ENCODE results near the gene COL23A1.

Gene COL23A1

GRCh38 chr5:178222292-178222691 is 367.9 kb downstream of the COL23A1 start:
- Histone ChIP-seq H3K27ac (no peak overlapping the region), H3K9ac (ENCODE audit: insufficient read length) (no peak overlapping the region), H3K4me3 (no peak overlapping the region), H3K36me3 (ENCODE audit: insufficient read depth, low read length) (peaks cover 9% of the 10 kb centered on the region; the same call in 1 of the 2 replicates), H3K9me3 (ENCODE audit: low read depth, low read length) (no peaks in the 10 kb centered on the region)
- DNase-seq (ENCODE audit: low read depth, low spot score) = no peak
- TF ChIP-seq POLR2AphosphoS5 (IDR thresholded peaks at IDR 0.05; ENCODE audit: borderline replicate concordance, low read depth, low read length) (no peak), FOXP2 (optimal IDR thresholded peaks at IDR 0.05; ENCODE audit: control extremely low read depth, extremely low read length, insufficient read depth) (no peak), EZH2 (IDR thresholded peaks at IDR 0.05) (no peak)

- no peak overlapping the region for H3K27ac ChIP-seq
- no peak for DNase-seq (ENCODE audit: low read depth, low spot score)
- TF ChIP-seq POLR2AphosphoS5 (IDR thresholded peaks at IDR 0.05; ENCODE audit: borderline replicate concordance, low read depth, low read length) (no peak; the same call in 1 of the 2 replicates), FOXP2 (optimal IDR thresholded peaks at IDR 0.05; ENCODE audit: control extremely low read depth, extremely low read length, insufficient read depth) (no peak), EZH2 (IDR thresholded peaks at IDR 0.05) (no peak)
- no peaks in the 10 kb centered on the region for H3K9me3 ChIP-seq (ENCODE audit: low read depth, low read length)
- H3K9ac ChIP-seq (ENCODE audit: insufficient read length) = no peak overlapping the region
- H3K36me3 ChIP-seq (ENCODE audit: insufficient read depth, low read length) = peaks cover 8% of the 10 kb centered on the region
- no peak overlapping the region for H3K4me3 ChIP-seq
Observed at GRCh38 chr5:178221853-178222252, 368.3 kb downstream of the COL23A1 start.

- no peak for DNase-seq (ENCODE audit: low read depth, low spot score)
- TF ChIP-seq POLR2AphosphoS5 (IDR thresholded peaks at IDR 0.05; ENCODE audit: borderline replicate concordance, low read depth, low read length) (no peak), EZH2 (IDR thresholded peaks at IDR 0.05) (no peak), FOXP2 (optimal IDR thresholded peaks at IDR 0.05; ENCODE audit: control extremely low read depth, extremely low read length, insufficient read depth) (no peak)
Observed at GRCh38 chr5:178221282-178221681, 368.9 kb downstream of the COL23A1 start.

GRCh38 chr5:178218827-178219226 is 371.4 kb downstream of the COL23A1 start:
- TF ChIP-seq EZH2 (IDR thresholded peaks at IDR 0.05) (no peak), POLR2AphosphoS5 (IDR thresholded peaks at IDR 0.05; ENCODE audit: borderline replicate concordance, low read depth, low read length) (no peak), FOXP2 (optimal IDR thresholded peaks at IDR 0.05; ENCODE audit: control extremely low read depth, extremely low read length, insufficient read depth) (no peak)
- H3K27ac ChIP-seq = peak overlapping the region; percentile 60
- H3K36me3 ChIP-seq (ENCODE audit: insufficient read depth, low read length) = peaks cover 35% of the 10 kb centered on the region

More at GRCh38 chr5:178221282-178221681, 368.9 kb downstream of the COL23A1 start:
- no peak overlapping the region for H3K9ac ChIP-seq (ENCODE audit: insufficient read length)
- no peak overlapping the region; the same call in 1 of the 2 replicates for H3K27ac ChIP-seq
- peaks cover 14% of the 10 kb centered on the region for H3K36me3 ChIP-seq (ENCODE audit: insufficient read depth, low read length)
- H3K9me3 ChIP-seq (ENCODE audit: low read depth, low read length) = no peaks in the 10 kb centered on the region
- no peak overlapping the region for H3K4me3 ChIP-seq

GRCh38 chr5:178218237-178218776 is 371.9 kb downstream of the COL23A1 start:
- Histone ChIP-seq H3K27ac (peak overlapping the region; percentile 60), H3K36me3 (ENCODE audit: insufficient read depth, low read length) (peaks cover 40% of the 10 kb centered on the region), H3K9ac (ENCODE audit: insufficient read length) (no peak overlapping the region), H3K9me3 (ENCODE audit: low read depth, low read length) (no peaks in the 10 kb centered on the region), H3K4me3 (no peak overlapping the region)
- no peak for DNase-seq (ENCODE audit: low read depth, low spot score)
- TF ChIP-seq FOXP2 (optimal IDR thresholded peaks at IDR 0.05; ENCODE audit: control extremely low read depth, extremely low read length, insufficient read depth) = no peak
- TF ChIP-seq EZH2 (IDR thresholded peaks at IDR 0.05) = no peak
- TF ChIP-seq POLR2AphosphoS5 (IDR thresholded peaks at IDR 0.05; ENCODE audit: borderline replicate concordance, low read depth, low read length) = no peak

More at GRCh38 chr5:178218827-178219226, 371.4 kb downstream of the COL23A1 start:
- no peak overlapping the region for H3K9ac ChIP-seq (ENCODE audit: insufficient read length)
- H3K4me3 ChIP-seq = no peak overlapping the region
- no peak for DNase-seq (ENCODE audit: low read depth, low spot score)
- H3K9me3 ChIP-seq (ENCODE audit: low read depth, low read length) = no peaks in the 10 kb centered on the region

GRCh38 chr5:178216779-178217178 is 373.4 kb downstream of the COL23A1 start:
- H3K36me3 ChIP-seq (ENCODE audit: insufficient read depth, low read length) = peaks cover 56% of the 10 kb centered on the region
- H3K4me3 ChIP-seq = no peak overlapping the region
- TF ChIP-seq FOXP2 (optimal IDR thresholded peaks at IDR 0.05; ENCODE audit: control extremely low read depth, extremely low read length, insufficient read depth) (no peak), EZH2 (IDR thresholded peaks at IDR 0.05) (no peak), POLR2AphosphoS5 (IDR thresholded peaks at IDR 0.05; ENCODE audit: borderline replicate concordance, low read depth, low read length) (no peak)
- H3K9me3 ChIP-seq (ENCODE audit: low read depth, low read length) = no peaks in the 10 kb centered on the region
- no peak overlapping the region for H3K9ac ChIP-seq (ENCODE audit: insufficient read length)
- no peak overlapping the region for H3K27ac ChIP-seq
- no peak for DNase-seq (ENCODE audit: low read depth, low spot score)

GRCh38 chr5:178216088-178216534 is 374.1 kb downstream of the COL23A1 start:
- Histone ChIP-seq H3K4me3 (no peak overlapping the region), H3K36me3 (ENCODE audit: insufficient read depth, low read length) (peaks cover 62% of the 10 kb centered on the region), H3K9me3 (ENCODE audit: low read depth, low read length) (no peaks in the 10 kb centered on the region), H3K9ac (ENCODE audit: insufficient read length) (no peak overlapping the region), H3K27ac (0 out of 2 replicates have a peak overlapping the region, but pooled peaks have one; percentile 12)
- no peak for DNase-seq (ENCODE audit: low read depth, low spot score)
- TF ChIP-seq POLR2AphosphoS5 (IDR thresholded peaks at IDR 0.05; ENCODE audit: borderline replicate concordance, low read depth, low read length) (no peak), FOXP2 (optimal IDR thresholded peaks at IDR 0.05; ENCODE audit: control extremely low read depth, extremely low read length, insufficient read depth) (no peak), EZH2 (IDR thresholded peaks at IDR 0.05) (no peak)

- Histone ChIP-seq H3K9me3 (ENCODE audit: low read depth, low read length) (no peaks in the 10 kb centered on the region), H3K9ac (ENCODE audit: insufficient read length) (no peak overlapping the region), H3K27ac (no peak overlapping the region), H3K4me3 (no peak overlapping the region), H3K36me3 (ENCODE audit: insufficient read depth, low read length) (peaks cover 69% of the 10 kb centered on the region)
- DNase-seq (ENCODE audit: low read depth, low spot score) = no peak
- no peak for TF ChIP-seq FOXP2 (optimal IDR thresholded peaks at IDR 0.05; ENCODE audit: control extremely low read depth, extremely low read length, insufficient read depth)
- no peak for TF ChIP-seq EZH2 (IDR thresholded peaks at IDR 0.05)
- TF ChIP-seq POLR2AphosphoS5 (IDR thresholded peaks at IDR 0.05; ENCODE audit: borderline replicate concordance, low read depth, low read length) = no peak; the same call in 1 of the 2 replicates
Observed at GRCh38 chr5:178215280-178216002, 374.8 kb downstream of the COL23A1 start.

Measured in SK-N-MC (cell line).